Right ventricle myocardium inferior (tissue), 1 donor: ENCODE results near the gene TANC1. TPM values are rescaled to one million over a fixed set of nuclear protein-coding genes. Genes with fewer than 3 reads are reported as not detected.
A peak's percentile ranks its signal among the peaks of the same experiment; 100 is the strongest.

ENCODE experiments used
- ATAC-seq: fragments of 200-7000 bp; cut with Tn5 transposase; one replicate; pipeline ENCODE4 v1.9.1; 2020; ENCODE audit warnings: mild to moderate bottlenecking, moderate library complexity
- DNase-seq: peaks from one replicate; pipeline ENCODE4 v3.0.0; 2021; ENCODE audit errors: missing footprints
- intact Hi-C: fragments of 100-400 bp; cut with DNase I; formaldehyde crosslinking; loops from one replicate; pipeline ENCODE4 v1.11.0; 2022
- long read RNA-seq: library from polyadenylated mRNA; unstranded; transcript quantifications from one replicate; pipeline ENCODE4 v2.0.0, GENCODE V29; 2021
- total RNA-seq: library from RNA; stranded (reverse); fragmentation: NEBNext Ultra II Directional; extraction: Animal tissue kit (Norgen Biotek cat#: 25700); gene quantifications from one replicate; pipeline ENCODE4 v1.2.1, GENCODE V29; 2021
- donor health status: DM: no; HTN: yes; CAD: no; lungs with severe emphysema.

Gene TANC1
- 62.4 TPM for total RNA-seq
- long read RNA-seq, full-length matches to known transcripts = 5 of 67 reads
- long read RNA-seq, partial matches to known transcripts = 18 of 67 reads
- long read RNA-seq, other reads (novel, unspliced or antisense) = 44 of 67 reads

- ATAC-seq = peak; percentile 98
- DNase-seq = peak; percentile 94
- intact Hi-C loops = loop anchor here (1.0 to 5.0 kb wide), 3 partner anchors 62 to 150 kb away; no protein-coding TSS in a partner anchor
These were observed at the start of gene TANC1 for GRCh38 chr2:158968396-158969161. TSS of gene TANC1 (plus strand) at chr2:158968640. CDS start at chr2:159065911, 97,271 bp downstream.

GRCh38 chr2:158921599-158922408 is 46.6 kb upstream of the TANC1 start:
- peak; percentile 59 for ATAC-seq
- DNase-seq = no peak
- intact Hi-C loops = no loop called here

GRCh38 chr2:158922601-158923000 is 45.8 kb upstream of the TANC1 start:
- ATAC-seq (no peak), DNase-seq (no peak)
- intact Hi-C loops = no loop called here

GRCh38 chr2:158923180-158923594 is 45.3 kb upstream of the TANC1 start:
- DNase-seq (no peak), ATAC-seq (no peak)
- intact Hi-C loops = no loop called here

GRCh38 chr2:158923641-158924040 is 44.8 kb upstream of the TANC1 start:
- no peak for ATAC-seq
- intact Hi-C loops = no loop called here

GRCh38 chr2:158926478-158926948 is 41.9 kb upstream of the TANC1 start:
- intact Hi-C loops = no loop called here
- DNase-seq (no peak), ATAC-seq (no peak)

More at GRCh38 chr2:158923641-158924040, 44.8 kb upstream of the TANC1 start:
- no peak for DNase-seq

GRCh38 chr2:158928515-158928914 is 39.9 kb upstream of the TANC1 start:
- intact Hi-C loops = no loop called here
- ATAC-seq = no peak

GRCh38 chr2:158928965-158929364 is 39.5 kb upstream of the TANC1 start:
- DNase-seq (no peak), ATAC-seq (no peak)
- intact Hi-C loops = no loop called here

More at GRCh38 chr2:158928515-158928914, 39.9 kb upstream of the TANC1 start:
- DNase-seq = no peak

GRCh38 chr2:158931572-158931971 is 36.9 kb upstream of the TANC1 start:
- no peak for DNase-seq
- intact Hi-C loops = no loop called here
- no peak for ATAC-seq

GRCh38 chr2:158932131-158932645 is 36.3 kb upstream of the TANC1 start:
- no peak for ATAC-seq
- intact Hi-C loops = no loop called here
- no peak for DNase-seq

GRCh38 chr2:158934170-158934569 is 34.3 kb upstream of the TANC1 start:
- DNase-seq = no peak
- no peak for ATAC-seq
- intact Hi-C loops = no loop called here

- intact Hi-C loops = no loop called here
- DNase-seq = no peak
- ATAC-seq = no peak
These were observed 32.8 kb upstream of the TANC1 start for GRCh38 chr2:158935617-158936016.

GRCh38 chr2:158936978-158937377 is 31.5 kb upstream of the TANC1 start:
- intact Hi-C loops = no loop called here
- peak; percentile 71 for ATAC-seq
- DNase-seq = no peak

- DNase-seq (no peak), ATAC-seq (no peak)
- intact Hi-C loops = no loop called here
These were observed 28.1 kb upstream of the TANC1 start for GRCh38 chr2:158940356-158940755.

- DNase-seq (no peak), ATAC-seq (no peak)
- intact Hi-C loops = no loop called here
These were observed 24.5 kb upstream of the TANC1 start for GRCh38 chr2:158943973-158944372.

- DNase-seq (no peak), ATAC-seq (no peak)
- intact Hi-C loops = no loop called here
These were observed 19.3 kb upstream of the TANC1 start for GRCh38 chr2:158948964-158949699.

GRCh38 chr2:158953454-158953853 is 15.0 kb upstream of the TANC1 start:
- ATAC-seq = peak; percentile 35

GRCh38 chr2:158953926-158954763 is 14.3 kb upstream of the TANC1 start:
- DNase-seq (peak; percentile 71), ATAC-seq (peak; percentile 92)
- intact Hi-C loops = no loop called here

More at GRCh38 chr2:158953454-158953853, 15.0 kb upstream of the TANC1 start:
- no peak for DNase-seq
- intact Hi-C loops = no loop called here
